ENCODE data around the gene SEC61B.

SEC61B gene

GRCh38 chr9:99221621-99222415 lies at the start of gene SEC61B, which contains the start of gene ALG2:
TSS of gene SEC61B (plus strand) at chr9:99222282. CDS start at chr9:99222364, 82 bp downstream.
TSS of gene ALG2 (minus strand) at chr9:99221942. CDS start at chr9:99221894, 48 bp downstream.
- peak; percentile 84 for DNase-seq (ENCODE audit: low spot score)
- peak; percentile 53 for FAIRE-seq

DNA sequence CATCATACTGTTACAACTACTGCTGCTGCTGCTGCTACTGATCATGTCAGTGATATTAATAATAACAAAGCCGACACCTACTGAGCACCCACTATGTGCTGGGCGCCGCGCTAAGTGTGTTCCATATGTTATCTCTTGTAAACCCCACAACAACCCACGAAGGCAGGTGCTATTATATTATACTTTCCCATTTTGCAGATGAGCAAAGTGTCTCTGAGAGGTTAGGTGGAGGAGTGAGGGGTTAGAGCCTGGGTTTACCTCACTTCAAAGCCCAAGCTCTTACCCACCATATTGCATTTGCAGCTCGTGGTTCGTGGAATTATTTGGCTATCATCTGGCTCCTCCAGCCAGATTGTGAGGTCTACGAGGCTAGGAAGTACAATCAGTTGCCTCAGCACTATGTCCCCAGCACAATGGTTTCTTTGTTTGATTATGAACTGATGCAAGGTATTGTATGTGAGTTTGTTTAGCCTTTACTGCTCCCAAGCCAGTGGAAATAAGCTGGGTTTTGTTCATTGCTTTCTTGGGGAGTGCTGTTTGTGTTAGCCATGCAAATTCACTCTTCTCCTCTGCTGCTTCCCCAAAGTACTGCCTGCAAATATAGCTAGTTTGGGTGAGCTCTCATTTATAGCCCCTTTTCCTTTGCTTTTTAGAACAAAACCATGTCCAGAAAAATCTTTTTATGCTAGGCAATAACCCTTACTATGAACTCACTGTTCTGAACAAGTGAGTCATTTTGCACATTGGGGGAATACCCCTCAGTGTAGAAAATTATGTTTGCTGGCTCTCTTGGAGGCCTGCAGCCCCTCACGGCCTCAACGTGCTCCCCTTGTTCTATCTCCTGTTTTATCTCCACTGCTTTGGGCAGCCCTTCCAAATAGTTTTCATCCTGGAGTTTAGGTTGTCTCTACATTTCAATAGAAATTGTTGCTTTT lies 48.2 kb upstream of the SEC61B start:
- no peak for FAIRE-seq
- no peak for DNase-seq (ENCODE audit: low spot score)

DNA sequence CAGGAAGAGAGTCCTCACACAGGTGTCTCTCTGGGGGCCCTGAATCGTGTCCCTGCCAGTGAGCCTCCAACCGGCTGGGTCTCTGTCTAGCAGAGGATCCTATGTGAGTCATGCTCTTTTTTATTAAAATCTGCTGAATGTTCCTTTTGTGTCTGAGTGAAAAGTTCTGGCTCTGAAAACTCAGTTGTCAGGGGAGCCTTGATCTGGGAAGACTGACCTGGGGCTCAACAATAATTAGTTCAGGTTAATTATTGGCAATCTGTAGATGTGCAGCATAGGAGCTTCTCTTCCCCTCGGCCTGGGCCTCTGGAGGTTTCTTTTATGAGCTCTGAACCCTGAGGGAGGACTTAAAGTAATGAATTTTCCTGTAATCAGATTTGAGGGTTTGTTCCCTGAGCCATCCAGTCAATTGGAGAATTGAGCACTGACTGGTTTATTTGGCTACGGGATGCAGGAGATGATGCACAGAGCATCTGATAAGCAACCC lies 45.5 kb upstream of the SEC61B start:
- no peak for DNase-seq (ENCODE audit: low spot score)
- no peak for FAIRE-seq

GRCh38 chr9:99177576-99178366 lies 44.3 kb upstream of the SEC61B start:
- no peak for DNase-seq (ENCODE audit: low spot score)
- no peak for FAIRE-seq

DNA sequence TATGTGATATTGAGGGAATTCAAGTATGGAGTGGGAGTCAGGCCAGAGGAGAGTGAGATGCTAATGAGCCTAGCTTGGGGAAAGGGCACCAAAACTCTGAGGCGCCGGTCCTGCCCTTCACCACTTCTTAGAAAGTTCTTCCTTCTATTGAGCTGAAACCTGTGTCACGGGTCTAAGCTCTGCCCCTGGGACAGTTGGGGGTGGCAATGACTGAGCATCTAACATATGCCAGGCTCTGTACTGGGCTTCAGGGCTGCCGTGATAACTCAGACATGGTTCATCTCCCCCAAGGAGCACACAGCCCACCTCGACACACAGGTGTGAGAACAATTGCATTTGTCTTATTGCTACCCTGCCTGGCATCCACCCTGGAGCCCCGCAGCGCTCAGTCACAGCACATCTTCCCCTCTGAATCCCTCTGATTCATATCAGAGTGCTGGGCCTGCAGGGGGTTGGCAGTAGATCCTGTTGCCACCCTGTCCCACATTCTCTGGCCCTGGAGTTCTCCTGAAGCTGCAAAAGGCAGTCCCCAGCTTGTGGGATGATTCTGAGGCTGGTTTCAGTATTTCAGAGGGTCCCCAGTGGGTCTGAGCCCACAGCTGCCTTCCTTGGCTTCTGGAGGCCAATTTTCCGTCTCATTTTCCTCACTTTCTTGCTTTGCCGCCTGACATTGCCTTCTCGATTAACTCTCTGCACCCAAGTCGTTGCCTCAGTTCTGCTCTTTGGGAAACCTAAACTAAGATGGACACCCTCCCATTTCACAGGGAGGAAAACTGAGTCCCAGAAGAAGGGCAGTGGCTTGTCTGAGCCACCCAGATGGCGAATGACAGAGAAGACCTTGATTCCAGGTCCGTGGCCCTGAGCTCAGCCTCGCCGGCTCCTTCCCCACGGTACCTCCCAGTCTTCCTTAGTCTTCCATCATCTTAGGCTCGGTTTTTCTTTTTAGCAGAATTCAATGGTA lies 42.9 kb upstream of the SEC61B start:
- no peak for DNase-seq (ENCODE audit: low spot score)
- FAIRE-seq, result no peak

GRCh38 chr9:99180199-99180598 lies 41.9 kb upstream of the SEC61B start:
- no peak for DNase-seq (ENCODE audit: low spot score)
- no peak for FAIRE-seq

DNA sequence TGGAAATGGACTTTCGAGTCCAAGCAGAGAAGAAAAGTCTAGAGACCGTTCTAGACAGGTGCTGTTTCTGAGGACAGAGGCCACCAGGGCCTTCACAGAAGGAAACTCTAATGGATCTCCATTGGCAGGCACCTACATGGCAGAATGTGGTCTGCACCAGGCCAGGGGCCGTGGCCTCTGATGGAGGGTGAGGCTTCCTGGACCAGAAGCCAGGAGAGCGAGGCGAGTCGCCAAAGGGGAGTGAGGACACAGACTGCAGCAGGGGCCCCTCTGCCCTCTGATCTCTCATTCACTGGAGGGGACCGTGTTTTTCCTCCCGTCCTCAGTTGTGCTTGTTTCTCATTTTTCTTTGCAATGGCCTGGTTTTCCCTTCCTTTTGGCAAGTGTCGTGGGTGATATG lies 41.4 kb upstream of the SEC61B start:
- FAIRE-seq (no peak), DNase-seq (ENCODE audit: low spot score) (no peak)

DNA sequence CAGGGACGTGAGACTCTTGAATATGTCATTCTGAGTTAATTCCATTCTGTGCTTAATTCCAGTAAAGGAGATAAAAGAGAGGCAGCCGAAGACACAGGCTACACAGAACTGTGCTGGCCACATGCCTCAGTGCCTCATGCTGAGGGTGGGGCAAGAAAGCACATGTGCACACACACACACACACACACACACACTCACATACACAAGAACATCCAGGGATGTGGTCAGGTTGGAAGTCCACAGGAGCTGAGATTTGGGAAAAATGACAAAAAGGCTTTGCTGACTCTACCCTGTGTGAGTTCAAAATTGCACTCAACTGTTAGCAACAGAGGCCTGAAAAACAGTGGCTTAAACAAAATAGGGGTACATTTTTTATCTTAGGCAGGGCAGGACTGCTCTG lies 40.9 kb upstream of the SEC61B start:
- no peak for FAIRE-seq
- no peak for DNase-seq (ENCODE audit: low spot score)

DNA sequence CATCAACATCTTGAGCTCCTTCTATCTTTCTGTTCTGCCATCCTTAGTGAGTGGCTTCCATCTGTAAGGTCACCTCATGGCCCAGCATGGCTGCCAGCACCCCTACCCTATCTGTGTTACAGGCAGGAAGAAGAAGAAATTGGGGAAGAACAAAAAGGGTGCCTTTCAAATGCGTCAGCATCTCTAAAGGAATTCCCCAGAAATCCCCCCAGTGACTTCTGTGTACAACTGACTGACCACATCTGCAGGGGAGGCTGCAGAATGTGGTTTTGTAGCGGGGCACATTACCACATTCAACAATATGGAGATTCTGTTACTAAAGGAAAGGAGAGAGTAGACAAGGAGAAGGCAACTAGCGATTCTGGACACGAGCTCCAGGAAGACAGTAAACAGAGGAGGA lies 40.5 kb upstream of the SEC61B start:
- DNase-seq (ENCODE audit: low spot score) (peak; percentile 80), FAIRE-seq (peak; percentile 11)

DNA sequence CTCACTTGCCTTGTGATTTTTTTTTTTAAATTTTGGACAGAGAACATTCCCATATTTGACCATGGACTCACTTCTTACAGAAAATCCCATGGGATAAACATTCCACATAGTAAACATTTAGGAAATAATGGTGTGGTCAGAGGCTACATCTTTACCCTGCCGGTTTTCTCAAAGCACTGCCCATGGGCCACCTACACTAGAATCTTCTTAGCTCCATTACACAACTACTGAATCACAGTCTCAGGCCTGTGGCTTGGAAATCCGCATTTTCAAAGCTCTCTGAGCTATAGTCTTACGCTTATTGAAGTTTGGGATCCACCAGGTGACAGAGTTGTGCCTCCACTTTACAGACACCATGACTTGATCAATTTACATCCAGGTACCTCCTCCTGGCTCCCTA lies 39.7 kb upstream of the SEC61B start:
- FAIRE-seq, result no peak
- DNase-seq (ENCODE audit: low spot score), result no peak

DNA sequence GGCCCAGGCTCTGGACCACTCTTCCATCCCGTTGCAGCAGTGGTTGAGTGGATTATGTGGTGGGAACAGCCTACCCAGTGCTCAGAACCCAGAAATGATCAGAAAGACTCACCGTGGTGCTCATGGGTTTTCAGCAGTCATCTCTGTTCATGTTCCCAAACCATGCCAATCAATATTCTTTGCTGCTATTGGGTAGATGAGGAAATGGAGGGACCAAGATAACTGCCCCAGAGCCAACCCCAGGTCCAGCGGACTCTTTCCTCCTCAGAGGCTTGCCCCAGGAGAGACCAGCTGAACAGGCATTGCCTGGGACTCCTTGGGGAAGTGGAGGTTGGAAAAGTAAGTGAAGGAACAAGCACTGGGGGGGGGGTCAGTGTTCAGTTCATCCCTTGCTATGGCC lies 38.5 kb upstream of the SEC61B start:
- no peak for DNase-seq (ENCODE audit: low spot score)
- FAIRE-seq, result no peak

GRCh38 chr9:99184110-99184474 lies 38.0 kb upstream of the SEC61B start:
- DNase-seq (ENCODE audit: low spot score) (peak; percentile 15), FAIRE-seq (no peak)

DNA sequence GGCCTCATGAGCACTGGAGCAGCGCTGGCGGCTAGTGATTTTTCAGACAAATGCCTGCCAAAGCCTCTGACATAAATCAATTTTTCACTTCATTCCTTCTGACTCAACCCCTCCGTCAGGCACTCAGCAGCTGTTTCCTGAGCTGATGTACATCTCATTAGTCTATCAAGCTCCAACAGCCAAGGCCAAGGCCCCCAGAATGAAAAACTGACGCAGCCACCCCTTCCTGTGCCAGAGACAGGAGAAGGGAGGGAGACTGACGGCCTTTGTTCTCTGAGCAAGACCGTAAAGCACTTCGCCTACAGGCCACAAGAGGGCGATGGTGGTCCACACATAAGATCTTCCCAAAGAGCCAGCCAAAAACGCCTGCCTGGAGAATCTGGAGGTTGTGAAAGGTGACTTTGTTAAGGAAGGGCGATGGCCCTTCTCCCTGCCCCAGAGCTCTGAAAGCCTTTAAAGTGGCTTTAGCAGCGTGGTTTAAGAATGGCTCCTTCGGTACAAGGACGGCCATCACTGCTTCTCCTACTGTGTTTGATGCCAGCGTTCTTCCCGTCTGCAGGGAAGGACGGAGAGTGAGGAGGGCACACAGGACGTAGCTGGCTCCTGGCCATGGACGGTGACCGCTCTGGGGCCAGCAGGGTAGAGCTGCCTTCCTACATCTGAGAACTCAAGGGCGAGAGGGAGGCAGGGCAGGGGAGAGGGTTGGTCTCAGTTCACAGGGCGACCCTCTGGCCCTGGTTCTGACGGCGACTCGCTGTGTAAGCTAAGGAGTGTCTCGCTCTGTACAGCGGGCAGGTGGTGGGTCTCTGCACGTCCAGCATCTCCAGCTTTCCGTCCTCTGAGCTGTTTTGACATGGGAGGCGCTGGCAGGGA lies 37.4 kb upstream of the SEC61B start:
- DNase-seq (ENCODE audit: low spot score) (peak; percentile 95), FAIRE-seq (peak; percentile 67)

DNA sequence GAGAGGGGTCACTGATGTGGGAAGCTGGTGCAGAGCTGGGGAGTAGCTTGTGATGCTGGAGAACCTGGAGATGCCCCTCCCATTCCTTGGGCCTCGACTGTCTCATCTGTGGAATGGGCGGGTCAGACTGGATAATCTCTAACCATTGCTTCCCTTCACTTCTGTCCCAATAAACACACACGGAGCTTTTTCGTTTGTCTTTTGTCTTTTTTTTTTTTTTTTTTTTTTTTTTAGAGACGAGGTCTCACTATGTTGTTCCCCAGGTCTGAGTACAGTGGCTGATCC lies 36.8 kb upstream of the SEC61B start:
- FAIRE-seq (no peak), DNase-seq (ENCODE audit: low spot score) (no peak)

DNA sequence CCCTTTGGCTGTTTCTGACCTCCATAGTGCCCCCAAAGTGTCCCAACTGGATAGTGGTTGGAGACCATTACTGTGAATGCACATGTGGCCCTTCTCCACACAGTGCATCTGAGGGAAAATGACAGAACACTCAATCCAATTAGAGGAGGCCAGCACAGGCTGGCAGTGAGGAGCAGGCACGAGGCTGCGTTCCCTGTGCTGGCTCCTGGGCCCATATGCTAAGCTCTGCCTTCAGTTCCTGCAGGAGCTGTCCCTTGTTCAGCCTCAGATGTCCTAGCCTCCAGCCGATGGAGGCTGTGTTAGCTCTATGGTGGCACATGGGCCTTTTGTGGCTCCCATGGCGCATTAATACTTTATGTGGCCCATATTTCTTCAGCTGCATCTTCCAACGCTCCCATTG lies 36.1 kb upstream of the SEC61B start:
- no peak for FAIRE-seq
- DNase-seq (ENCODE audit: low spot score), result no peak

DNA sequence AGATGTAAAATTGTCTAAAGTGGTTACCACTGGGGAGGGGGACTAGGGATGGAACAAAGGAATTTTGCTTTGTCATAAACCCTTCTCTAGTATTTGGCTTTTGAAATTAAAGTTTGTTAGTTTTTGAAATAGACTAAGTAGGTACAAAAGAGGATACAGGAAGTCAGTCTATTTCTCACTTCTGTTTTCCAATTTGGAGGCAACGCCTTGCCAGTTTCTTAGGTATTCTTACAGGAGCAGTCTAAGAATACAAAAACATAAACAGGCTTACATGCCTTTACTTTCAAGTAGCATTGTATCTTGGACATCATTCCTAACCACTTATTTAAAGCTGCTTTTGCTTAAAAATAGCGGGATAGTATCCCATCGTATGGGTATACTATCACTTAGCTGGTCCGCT lies 34.8 kb upstream of the SEC61B start:
- no peak for DNase-seq (ENCODE audit: low spot score)
- no peak for FAIRE-seq

DNA sequence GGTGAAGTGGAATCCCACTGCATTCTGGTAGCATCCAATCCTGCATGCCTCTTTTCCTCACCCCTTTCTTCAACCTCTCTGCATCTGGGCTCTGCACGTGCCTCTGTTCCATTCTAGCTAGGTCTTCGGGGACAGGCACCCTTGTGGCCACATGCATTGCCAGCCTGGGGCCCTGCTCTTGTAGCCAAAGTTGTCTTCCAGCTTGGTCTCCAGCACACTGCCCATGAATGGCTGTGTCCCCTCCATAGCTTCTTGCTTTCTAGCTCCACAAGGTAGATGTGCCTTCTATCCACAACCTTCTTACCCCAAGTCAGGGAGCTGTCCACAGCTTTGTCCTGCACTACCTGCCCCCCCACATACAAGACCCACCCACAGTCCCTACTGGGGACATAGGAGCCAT lies 32.9 kb upstream of the SEC61B start:
- DNase-seq (ENCODE audit: low spot score), result no peak
- FAIRE-seq, result no peak

DNA sequence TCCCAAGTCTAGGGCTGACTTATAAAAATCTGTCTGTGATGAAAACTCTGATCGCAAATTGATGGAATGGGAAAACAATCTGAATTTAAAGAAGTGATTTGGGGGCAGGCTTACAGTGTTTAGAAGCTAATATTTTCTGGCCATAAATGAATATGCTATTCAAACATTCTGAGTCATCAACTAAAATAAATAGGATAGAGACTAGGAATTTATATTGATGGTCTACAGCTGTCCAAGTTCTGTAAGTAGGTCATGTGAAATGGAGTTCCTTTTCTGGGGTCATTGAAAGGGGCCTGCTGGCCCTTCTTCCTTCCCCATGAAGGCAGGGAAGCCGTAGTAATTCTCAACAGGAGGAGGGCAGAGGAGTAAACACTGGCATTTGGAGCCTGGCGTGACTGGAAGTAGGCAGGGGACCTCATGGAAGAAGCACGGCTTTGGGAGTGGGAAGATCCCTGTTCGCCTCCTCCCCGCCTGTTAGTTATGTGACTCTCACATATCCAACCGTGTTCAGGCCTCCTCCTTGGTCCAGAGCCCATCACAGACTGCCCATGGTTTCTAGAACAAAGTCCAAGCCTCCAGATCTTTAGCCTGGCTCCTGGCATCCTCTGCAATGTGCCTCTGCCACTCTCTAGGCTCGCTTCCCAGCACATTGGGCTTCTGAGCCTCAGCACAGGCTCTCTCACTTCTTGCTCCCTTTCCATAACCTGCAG lies 32.0 kb upstream of the SEC61B start:
- FAIRE-seq (no peak), DNase-seq (ENCODE audit: low spot score) (no peak)
